GM12874 (cell line): ENCODE measurements around the gene ZNF283.

Source experiments
- TF ChIP-seq, protein P1 (sequence below): IDR thresholded peaks from 2 replicates; pipeline ENCODE4 v1.5.1; 2011; ENCODE audit warnings: low read depth, mild to moderate bottlenecking, control low read depth, low read length, moderate library complexity; ENCODE audit not compliant: insufficient read depth

ZNF283 gene

GRCh38 chr19:43847884-43848283 lies 20.8 kb downstream of the ZNF283 start:
- TF ChIP-seq, protein P1, sequence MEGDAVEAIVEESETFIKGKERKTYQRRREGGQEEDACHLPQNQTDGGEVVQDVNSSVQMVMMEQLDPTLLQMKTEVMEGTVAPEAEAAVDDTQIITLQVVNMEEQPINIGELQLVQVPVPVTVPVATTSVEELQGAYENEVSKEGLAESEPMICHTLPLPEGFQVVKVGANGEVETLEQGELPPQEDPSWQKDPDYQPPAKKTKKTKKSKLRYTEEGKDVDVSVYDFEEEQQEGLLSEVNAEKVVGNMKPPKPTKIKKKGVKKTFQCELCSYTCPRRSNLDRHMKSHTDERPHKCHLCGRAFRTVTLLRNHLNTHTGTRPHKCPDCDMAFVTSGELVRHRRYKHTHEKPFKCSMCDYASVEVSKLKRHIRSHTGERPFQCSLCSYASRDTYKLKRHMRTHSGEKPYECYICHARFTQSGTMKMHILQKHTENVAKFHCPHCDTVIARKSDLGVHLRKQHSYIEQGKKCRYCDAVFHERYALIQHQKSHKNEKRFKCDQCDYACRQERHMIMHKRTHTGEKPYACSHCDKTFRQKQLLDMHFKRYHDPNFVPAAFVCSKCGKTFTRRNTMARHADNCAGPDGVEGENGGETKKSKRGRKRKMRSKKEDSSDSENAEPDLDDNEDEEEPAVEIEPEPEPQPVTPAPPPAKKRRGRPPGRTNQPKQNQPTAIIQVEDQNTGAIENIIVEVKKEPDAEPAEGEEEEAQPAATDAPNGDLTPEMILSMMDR: no peak

GRCh38 chr19:43848821-43849220 lies 21.7 kb downstream of the ZNF283 start:
- TF ChIP-seq, protein P1: no peak

GRCh38 chr19:43858174-43858573 lies 31.1 kb downstream of the ZNF283 start:
- TF ChIP-seq, protein P1: no peak

DNA sequence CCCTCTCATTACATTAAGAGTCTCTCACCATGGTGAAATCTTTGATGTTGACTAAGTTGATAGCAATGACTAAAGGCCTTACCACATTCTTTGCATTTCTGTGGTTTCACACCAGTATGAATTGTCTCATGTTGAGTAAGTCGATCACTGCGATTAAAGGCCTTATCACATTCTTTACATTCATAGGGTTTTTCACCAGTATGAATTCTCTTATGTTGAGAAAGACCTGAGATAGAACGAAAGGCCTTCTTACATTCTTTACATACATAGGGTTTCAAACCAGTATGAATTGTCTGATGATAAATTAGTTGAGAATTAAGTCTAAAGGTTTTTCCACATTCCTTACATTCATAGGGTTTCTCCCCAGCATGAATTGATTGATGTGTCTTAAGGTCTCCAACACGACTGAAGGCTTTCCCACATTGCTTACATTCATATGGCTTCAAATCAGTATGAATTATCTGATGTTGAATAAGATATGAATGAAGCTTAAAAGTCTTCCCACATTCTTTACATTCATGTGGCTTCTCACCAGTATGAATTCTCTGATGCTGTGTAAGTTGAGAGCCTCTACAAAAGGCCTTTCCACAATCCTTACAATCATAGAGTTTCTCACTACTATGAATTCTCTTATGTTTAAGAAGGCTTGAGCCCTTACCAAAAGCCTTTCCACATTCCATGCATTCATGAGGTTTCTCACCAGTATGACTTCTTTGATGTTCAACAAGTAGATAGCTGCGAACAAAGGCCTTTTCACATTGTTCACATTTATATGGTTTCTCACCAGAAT lies 45.6 kb downstream of the ZNF283 start:
- TF ChIP-seq, protein P1: no peak

DNA sequence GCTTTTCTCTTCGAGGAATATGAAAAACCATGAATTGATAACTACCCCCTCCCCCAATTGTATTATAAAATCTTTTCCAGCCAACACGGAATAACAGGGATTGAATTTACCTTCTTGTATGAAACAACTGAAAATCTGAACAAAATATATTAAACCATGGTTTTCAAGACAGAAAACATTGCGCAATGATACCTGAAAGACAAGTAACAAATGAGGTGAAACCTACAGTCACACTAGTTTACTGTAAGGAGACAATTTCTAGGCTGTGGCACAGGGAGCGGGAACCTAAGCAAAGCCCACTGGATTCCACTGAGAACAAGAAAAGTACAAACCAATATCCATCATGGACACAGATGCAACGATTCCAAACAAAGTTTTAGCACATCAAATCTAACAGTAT lies 53.4 kb downstream of the ZNF283 start:
- TF ChIP-seq, protein P1: no peak

DNA sequence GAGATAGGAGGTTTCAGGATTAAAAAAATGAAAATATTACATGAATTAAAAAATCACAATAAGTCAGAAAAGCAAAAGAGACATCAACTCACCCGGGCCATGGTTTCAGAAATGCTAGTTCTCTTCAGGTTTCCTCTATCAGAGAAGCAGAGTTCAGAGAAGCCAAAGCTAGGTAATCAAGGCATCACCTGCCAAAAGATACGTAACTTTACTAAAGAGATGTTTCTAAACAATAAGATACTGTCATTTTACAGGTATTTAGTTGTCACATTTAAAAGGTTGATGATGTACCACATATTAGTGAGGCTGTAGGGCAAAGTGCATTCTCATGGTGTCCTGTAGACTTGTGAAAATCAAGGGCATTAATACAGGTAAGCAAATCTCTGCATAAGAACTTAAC lies 56.7 kb downstream of the ZNF283 start, which contains the start of gene ZNF404:
Gene ZNF404 (minus strand): TSS at position 101 of the 400 bp plus-strand sequence.
- TF ChIP-seq, protein P1: no peak

- TF ChIP-seq, protein P1: no peak
Observed at GRCh38 chr19:43895727-43896308, 68.7 kb downstream of the ZNF283 start.
